HG03097 (cell line): ENCODE data around the gene LMCD1.

Source experiments
- ATAC-seq: cut with Tn5 transposase; IDR thresholded peaks from one replicate; pipeline ENCODE4 v1.9.1; 2021; ENCODE audit not compliant: unreplicated experiment, low FRiP score

LMCD1 gene

DNA sequence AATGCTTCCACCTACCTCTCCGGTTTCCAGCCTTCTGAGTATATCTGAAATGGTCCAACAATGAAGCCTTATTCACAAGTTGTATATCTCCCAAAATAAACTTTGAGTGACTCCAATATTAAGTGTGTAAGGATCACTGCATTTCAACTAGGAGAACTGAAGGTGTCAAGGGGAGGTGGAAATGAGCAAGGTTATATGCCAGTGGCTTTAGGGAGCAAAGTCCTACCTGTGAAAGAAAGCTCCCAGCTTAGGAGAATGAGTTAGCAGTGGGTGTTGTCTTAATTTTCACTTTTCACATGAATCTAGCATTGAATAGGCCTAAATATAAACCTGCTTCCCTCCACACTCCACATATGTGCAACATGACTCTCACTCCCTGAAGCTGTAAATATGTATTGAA lies 29.0 kb downstream of the LMCD1 start:
- no peak for ATAC-seq

DNA sequence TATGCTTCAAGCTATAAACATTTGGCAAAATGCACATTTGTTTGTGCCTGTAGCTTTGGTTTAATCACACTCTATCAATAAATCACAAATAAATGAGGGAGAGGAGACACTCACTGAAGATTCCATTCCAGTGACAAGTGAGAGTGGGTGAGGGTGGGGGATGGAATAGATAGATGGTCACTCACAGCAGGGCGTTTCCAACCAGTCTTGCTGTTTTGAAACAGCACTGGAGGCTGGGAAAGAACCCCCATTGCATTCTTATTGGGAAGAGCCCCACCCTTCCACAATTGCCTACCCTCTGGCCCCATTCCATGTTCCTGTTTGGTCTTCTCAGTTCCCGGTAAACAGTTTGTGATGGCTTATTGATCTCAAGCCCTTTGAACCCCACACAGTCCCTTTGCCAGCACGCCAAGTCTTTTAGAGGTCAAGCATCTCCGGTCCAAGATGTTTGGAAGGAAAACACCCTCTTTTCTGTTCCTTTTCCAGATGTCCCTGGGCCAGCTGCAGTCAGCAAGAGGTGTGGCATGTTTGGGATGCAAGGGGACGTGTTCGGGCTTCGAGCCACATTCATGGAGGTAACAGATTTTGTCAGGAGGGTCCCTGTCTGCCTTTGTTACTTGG lies 30.7 kb downstream of the LMCD1 start:
- ATAC-seq, result no peak

DNA sequence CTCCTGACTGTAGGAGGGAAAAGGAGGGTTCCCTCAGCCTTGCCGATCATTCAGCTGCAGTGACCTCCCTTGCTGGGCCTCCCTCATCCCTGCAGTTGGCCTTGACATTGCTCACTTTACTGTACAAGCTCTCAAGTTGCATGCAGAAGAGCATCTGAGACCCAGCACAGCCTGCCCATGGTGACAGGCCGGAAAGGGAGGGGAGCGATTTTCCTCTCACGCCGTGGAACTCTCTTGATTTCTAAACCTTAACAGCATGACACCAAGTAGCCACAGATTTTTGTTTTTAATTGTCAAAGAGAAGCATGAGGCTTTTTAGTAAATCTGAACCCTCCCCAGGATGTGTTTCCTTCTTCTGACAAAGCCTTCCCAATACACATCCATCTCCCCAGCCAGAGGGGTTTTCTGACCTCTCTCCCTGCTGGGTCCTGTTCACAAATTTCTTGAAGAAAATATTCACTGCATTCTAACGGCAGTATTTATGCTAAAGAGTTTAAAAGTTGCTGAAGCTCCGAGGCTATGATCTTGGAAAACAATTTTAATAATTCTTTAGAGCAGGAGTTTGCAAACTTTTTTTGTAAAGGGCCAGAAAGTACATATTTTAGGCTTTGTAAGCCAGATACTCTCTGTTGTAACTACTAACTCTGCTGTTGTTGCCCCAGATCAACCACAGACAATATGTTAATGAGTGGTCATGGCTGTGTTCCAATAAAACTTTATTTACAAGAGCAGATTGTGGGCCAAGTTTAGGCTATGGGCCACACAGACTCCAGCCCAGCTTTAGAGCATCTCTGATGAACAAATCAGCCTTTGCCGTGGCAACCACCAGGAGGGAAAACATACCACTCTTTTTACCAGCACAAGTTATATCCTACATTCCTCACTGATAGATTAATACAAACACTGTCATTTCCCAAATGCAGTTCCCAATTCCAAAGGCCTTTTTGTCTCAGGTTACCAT lies 34.8 kb downstream of the LMCD1 start:
- no peak for ATAC-seq

DNA sequence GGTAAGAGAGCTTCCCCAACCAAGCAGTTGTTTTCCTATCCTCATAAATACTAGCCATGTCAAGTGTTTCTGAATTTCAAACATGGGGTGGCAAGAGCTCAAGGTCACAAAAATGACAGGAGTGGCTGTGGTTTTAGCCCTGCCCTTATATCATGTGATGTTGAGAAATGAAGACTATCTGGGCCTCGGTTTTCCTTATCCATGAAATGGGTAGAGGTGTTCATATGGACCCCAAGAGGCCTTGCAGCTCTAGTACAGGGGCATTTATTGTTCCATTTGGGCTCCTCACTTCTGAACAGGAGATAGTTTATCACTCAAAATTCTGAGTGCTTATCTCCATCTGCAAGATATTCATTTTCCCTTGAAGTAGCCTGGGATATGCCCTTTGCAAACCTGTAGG lies 35.8 kb downstream of the LMCD1 start:
- no peak for ATAC-seq

DNA sequence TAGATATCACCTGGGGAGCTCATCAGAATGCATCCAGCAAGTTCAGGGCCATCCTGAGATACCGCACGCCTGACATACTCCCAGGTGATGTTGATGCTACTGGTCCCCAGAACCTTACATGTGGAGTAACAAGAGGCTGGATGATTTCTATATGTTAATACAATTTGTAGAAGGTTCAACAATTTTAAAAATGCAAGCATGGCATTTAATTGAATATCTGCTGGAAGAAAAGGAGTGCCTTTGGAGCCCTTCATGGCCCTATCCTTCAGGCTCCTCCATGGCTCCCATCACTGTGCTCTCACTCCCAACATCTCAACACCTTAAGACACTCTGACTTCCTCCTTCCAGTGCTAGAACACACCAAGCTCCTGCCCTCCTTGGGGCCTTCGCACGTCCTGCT lies 36.6 kb downstream of the LMCD1 start:
- no peak for ATAC-seq

DNA sequence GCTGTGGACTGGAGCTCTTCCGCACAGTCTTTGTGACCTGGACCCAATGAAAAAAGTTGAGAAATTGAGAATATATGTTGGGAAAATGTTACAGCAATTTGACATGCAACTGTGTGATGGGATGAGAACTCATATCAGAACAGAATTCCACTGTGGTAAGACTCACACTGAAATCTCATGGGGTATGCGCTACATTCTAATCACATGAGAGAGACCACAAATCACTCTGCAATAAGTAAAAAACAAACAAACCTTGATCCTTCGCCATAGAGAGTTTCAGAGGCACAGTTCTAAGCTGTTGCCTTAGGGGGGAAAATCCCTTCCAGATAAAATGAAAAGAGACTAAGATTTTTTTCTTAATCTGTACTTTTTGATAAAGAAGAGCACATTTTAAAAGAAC lies 37.3 kb downstream of the LMCD1 start:
- no peak for ATAC-seq

DNA sequence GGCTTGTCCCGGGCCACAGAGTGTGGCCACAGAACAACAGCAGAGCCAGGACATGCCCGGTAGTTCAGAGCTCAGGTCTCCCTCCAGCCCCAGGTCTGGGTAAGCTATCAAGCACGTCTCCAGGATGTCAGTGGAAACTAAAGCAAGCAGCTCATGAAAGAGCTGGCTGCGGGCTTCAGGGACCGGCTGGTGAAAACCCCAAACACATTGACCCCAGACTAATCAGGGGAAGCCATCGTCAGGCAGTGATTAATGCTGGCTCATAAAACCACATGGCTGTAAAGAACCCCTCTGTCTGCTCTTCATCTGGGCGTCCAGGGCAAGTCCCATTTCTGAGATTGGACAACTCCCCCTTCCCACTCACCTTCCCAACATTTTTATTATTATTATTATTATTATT lies 37.8 kb downstream of the LMCD1 start:
- ATAC-seq, result no peak

DNA sequence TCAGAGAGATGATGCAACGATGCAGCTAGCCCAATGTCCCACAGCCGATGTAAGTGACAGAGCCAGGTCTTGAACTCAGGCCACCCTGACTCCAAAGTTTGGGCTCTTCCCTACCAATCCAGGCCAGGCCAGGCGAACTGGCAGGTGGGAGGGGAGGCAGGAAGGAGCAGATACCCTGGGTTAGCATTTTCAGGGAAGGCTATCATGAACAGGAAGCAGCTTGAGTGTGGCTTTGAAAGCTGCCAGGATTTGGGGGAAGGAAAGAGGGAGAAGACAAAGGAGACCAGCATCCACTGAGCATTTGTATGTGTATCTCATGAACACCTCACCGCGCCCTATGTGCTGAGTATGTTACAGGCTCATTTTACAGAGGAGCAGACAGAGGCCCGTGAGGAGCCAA lies 38.8 kb downstream of the LMCD1 start:
- no peak for ATAC-seq

DNA sequence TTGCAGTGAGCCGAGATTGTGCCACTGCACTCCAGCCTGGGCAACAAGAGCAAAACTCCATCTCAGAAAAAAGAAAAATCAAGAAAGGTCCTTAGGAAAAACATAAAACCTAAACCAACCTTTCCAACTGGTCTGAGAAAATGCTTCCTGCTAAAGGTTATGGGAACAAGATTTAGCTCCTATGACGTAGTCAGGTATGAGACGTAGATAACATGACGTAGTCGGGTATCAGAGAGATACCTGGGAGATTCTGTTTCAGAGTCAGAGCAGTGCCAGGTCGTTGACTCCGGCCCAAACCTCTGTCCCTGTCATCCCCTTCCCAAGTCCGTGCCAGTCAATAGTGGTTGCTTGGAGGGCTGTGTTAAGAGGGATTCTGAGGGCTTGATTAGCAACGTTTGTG lies 39.9 kb downstream of the LMCD1 start:
- no peak for ATAC-seq

DNA sequence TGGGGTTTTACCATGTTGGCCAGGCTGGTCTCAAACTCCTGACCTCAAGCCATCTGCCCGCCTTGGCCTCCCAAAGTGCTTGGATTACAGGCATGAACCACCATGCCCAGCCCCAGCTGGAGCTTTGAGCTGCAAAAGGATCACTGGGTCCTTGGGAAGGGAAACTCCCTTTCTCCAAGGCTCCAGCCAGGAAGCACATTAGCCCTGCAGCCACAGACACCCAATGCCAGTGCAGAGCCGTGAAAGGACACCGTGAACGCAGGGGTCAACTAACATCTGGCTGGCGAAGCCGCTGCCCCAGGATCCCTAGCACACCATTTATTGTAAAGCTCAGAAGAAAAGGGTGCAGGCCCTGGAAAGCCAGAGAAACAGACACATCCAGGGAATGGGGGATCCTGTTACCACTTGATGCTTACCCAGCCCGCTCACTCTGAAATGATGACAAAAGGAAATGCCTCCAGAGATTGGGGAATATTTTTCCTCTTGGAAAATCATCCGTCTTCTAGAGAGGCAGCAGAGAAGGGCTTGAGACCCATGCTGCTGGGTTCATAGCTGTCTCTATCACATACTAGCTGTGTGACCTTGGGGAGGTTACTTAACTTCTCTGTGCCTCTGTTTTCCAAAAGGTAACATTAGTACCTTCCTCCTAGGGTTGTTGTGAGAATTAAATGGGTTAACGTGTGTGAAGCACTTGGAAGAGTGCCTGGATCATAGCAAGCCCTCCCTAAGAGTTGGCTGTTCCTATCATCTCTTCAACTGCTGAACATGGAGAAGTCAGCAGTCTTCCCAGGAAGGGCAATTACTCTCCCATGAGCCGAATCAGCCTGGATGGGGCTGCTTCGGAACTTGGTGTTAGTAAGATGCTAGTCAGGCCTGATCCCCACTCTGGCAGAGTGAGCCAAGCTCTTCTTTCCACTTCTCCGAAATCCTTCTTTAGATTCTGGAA lies 40.8 kb downstream of the LMCD1 start:
- no peak for ATAC-seq

DNA sequence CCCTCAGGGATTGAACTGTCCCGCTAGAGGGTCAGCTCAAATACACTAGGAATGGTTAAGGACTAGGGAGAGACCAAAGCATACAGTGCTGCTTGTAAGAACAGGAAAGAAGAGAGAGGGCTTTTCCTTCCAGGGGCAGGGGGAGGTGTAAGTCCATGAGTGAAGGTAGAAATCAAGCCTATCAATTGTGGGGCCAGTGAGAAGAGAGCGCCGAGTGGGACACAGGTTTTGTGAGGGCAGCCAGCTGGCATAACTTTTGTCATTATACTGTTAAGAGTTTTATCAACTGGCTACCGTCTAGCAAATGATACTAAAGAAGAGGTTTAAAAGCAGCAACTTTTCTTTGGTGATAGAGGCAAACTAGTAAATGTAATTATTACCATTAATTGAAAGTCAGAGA lies 45.0 kb downstream of the LMCD1 start:
- no peak for ATAC-seq

DNA sequence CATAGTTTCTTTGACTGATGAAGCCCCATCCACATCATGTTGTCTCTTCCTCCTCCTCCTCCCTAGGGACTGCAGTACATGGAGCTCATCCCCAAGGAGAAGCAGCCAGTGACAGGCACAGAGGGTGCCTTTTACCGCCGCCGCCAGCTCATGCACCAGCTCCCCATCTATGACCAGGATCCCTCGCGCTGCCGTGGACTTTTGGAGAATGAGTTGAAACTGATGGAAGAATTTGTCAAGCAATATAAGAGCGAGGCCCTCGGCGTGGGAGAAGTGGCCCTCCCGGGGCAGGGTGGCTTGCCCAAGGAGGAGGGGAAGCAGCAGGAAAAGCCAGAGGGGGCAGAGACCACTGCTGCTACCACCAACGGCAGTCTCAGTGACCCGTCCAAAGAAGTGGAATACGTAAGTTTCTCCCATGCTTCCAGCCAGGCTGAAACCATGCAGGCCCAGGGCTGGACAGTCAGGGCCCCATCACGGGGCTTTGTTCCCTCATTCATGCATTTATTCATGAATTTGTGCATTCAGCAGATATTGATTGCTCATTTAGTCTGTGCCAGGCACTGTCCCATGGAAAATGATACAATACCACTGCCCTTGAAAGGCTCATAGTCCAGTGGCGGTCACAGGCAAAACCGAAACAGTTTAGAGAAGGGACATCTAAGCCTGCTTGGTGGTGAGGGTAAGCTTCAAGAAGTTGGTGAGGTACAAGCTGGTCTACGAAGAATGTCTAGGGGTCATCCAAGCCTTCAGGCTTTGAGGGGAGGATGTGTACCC lies 47.1 kb downstream of the LMCD1 start:
- ATAC-seq, result no peak

DNA sequence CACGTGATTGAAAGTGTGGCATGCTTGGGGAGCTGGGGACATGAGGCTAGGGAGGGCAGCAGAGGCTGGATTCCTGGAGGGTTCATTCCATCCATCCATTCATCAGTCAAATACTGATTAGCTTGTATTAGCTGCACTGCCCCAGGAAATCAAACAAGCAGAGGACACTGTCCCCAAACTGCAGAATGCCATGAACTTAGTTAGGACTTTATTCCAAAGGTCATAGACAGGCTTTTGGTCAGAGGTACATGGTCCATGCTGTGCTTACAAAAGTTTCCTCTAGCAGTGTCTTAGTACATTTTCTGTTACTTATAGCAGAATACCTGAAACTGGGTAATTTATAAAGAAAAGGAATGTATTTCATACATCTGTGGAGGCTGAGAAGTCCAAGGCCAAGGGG lies 47.7 kb downstream of the LMCD1 start:
- ATAC-seq, result no peak

DNA sequence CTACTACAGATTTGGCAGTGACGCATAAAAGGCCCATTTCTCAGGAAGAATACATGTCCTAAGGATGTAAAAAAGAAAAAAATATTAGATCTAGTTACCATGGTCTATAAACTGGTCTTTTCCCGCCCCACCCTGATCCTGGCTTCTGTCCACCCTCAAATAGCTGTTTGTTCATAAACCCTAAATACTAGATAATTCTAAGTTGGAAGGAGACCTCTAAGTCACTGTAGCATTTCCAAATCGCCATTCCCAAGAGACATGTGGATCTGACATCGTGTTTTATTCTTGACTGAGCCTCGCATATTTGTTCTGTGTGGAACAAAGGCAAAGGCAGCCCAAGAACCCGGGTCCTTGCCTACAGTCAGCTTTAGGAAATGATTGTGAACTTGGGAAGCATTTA lies 49.0 kb downstream of the LMCD1 start:
- ATAC-seq, result no peak

DNA sequence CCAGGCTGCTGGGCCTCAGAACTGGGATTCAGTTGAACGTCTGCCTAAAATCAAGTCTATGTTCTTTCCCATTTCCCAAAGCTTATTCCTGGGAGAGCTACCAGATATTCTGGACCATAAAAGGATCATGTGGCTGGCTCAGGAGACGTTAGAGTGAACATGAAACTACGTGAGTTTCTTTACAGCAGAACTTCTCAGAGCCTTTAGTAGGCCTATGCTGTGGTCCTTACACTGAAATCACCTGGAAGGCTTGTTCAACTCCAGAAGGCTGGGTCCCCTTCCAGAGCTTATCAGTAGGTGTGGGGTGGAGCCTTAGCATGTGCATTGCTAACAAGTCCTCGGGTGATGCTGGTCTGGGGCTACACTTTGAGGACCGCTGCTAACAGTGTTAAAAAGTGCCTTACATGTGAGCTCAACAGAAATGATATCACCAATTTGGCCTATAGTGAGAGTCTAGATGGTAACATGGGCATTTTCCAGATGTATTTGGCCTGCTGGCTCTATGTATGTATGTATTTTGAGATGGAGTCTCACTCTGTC lies 50.7 kb downstream of the LMCD1 start:
- ATAC-seq, result no peak

DNA sequence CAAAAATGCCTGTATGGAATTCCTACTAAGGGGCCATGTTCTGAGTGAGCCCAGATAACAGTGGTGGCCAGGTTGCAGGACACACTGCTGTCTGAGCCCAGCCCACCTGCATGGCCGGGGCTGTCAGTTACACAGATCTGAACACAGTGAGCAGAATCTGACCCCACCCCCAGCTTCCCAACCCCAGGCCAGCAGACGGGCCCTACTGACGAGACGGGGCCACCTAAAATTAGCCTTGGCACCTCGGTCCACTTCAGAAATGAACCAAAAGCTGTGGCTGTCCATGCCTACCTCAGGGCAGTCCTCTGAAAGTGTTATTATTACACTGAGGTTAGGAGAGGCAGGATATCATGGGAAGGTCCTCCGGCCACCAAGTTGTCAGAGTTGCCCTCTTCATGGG lies 51.8 kb downstream of the LMCD1 start:
- no peak for ATAC-seq

DNA sequence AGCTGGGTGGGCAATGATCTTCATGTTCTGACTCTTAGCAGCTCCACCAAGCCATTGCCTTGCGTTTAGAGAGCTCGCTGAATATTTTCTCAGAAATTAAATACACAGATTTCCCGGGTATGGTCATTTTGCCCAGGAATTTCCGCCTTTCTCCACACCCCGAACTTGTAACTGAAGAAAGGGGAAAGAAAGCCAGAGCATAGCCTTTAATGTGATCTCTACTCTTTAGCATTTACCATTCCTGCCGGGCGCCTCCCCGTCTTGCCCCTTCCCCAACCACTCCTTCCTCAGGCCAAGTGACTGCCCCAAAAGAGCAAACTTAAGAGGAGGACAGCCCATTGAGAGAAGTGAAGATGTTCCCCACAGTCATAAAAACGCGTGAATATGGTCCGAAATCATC lies 53.1 kb downstream of the LMCD1 start:
- no peak for ATAC-seq

DNA sequence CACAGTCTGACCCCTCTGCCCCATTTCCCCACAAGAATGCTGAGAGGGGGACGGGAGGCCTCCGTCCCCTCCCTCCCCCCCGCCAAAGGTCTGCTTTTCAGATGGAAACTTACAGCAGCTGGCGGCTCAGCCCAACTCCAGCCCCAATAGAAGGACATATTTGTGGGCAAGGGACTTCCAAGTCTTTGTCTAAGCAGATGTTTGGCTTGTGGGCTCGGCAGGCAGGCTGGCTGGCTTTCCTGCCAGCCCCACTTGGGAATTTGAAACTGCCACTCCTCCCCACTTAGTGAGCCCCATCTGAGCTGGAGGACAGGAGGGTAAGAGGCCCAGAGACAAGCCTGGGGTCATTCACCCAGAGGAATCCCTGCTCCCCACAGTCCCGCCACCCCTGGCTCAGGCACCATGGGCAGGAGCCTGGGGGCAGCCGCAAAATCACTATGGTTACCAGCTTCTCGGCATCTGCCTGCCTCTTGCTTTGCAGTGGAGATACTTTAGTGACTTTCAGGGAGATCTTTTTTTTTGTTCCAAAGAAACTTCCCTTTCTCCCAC lies 53.6 kb downstream of the LMCD1 start:
- no peak for ATAC-seq

DNA sequence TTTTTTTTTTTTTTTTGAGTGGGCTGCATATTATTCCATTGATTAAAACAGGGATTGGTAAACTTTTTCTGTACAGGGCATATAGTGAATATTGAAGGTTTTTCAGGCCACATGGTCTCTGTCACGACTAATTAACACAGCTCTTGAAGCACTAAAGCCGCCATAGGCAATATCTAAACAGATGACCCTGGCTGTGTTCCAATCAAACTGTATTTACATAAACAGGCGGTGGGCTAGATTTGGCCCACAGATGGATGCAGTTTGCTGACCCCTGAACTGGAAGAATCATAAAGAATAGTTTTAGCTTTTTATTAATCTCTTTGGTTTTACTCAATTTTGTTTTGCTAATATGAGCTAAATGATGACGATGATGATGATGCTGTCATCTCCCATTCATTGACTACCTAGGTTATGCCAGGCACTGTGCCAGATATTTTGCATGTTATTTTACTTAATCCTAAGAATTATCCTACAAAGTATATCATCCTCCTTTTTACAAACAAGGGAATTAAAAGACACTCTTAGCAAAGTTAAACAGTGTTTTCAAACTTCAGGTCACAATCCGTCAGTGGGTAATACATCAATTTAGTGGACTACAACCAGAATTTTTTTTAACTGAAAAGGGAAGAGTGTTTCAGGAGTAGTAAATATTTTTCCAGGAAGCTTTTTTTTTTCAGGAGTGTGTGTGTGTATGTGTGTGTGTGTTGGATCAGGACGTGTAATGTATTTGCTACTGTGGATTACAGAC lies 54.3 kb downstream of the LMCD1 start:
- ATAC-seq, result no peak
